ENCODE measurements around the gene CUBN. TPM values are rescaled to one million over a fixed set of nuclear protein-coding genes. Genes with fewer than 3 reads are reported as not detected.

CUBN gene
- total RNA-seq, 1 experiment from 2014 or later: 0.46 TPM

- TF ChIP-seq, protein P1, sequence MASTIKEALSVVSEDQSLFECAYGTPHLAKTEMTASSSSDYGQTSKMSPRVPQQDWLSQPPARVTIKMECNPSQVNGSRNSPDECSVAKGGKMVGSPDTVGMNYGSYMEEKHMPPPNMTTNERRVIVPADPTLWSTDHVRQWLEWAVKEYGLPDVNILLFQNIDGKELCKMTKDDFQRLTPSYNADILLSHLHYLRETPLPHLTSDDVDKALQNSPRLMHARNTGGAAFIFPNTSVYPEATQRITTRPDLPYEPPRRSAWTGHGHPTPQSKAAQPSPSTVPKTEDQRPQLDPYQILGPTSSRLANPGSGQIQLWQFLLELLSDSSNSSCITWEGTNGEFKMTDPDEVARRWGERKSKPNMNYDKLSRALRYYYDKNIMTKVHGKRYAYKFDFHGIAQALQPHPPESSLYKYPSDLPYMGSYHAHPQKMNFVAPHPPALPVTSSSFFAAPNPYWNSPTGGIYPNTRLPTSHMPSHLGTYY (CRISPR knock-in tag; IDR thresholded peaks at IDR 0.05): no peak
- TF ChIP-seq NR3C1 (CRISPR knock-in tag; conservative IDR thresholded peaks at IDR 0.05; ENCODE audit: low read depth) (no peak), EMX1 (CRISPR knock-in tag; IDR thresholded peaks at IDR 0.05) (no peak), ZNF512 (CRISPR knock-in tag; IDR thresholded peaks at IDR 0.05; ENCODE audit: borderline replicate concordance) (no peak), FOXP4 (CRISPR knock-in tag; IDR thresholded peaks at IDR 0.05) (no peak), MXD4 (CRISPR knock-in tag; IDR thresholded peaks at IDR 0.05; ENCODE audit: borderline replicate concordance) (no peak)
- TF ChIP-seq, protein P2, sequence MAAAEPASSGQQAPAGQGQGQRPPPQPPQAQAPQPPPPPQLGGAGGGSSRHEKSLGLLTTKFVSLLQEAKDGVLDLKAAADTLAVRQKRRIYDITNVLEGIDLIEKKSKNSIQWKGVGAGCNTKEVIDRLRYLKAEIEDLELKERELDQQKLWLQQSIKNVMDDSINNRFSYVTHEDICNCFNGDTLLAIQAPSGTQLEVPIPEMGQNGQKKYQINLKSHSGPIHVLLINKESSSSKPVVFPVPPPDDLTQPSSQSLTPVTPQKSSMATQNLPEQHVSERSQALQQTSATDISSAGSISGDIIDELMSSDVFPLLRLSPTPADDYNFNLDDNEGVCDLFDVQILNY (CRISPR knock-in tag; IDR thresholded peaks at IDR 0.05): no peak
- TF ChIP-seq, protein P3, sequence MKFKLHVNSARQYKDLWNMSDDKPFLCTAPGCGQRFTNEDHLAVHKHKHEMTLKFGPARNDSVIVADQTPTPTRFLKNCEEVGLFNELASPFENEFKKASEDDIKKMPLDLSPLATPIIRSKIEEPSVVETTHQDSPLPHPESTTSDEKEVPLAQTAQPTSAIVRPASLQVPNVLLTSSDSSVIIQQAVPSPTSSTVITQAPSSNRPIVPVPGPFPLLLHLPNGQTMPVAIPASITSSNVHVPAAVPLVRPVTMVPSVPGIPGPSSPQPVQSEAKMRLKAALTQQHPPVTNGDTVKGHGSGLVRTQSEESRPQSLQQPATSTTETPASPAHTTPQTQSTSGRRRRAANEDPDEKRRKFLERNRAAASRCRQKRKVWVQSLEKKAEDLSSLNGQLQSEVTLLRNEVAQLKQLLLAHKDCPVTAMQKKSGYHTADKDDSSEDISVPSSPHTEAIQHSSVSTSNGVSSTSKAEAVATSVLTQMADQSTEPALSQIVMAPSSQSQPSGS (CRISPR knock-in tag; IDR thresholded peaks at IDR 0.05; ENCODE audit: borderline replicate concordance, low read depth): no peak
Observed at GRCh38 chr10:17060289-17060688, 69.3 kb downstream of the CUBN start (continued).

DNA sequence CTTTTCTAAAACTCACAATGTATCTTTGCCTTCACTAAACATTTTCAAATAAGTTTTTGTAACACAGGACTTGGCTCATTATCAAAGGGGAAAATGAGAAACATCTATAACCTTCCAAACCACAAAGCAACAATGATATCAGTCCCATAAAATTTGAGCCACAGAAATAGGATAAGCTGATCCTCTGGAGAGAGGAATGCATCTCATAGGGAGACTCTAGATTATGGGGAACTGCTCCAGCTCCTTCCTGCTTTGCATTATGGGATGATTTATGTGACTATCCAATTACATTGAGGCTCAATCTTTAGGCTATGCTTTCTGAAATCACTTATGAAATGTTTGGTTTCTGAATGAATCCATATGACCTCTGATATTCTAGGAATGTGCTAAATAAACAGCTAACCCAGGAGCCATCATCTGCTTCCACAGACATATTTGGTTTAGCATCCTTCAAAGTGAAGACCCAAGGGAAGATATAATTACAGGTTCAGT is 70.4 kb downstream of the CUBN start:
- no peak for DNase-seq (ENCODE audit: low spot score)
- POLR2A ChIA-PET: no interaction called here
- H3K9me3 Mint-ChIP-seq: no peaks in the 10 kb centered on the region

GRCh38 chr10:17058093-17058492 is 71.5 kb downstream of the CUBN start:
- H3K36me3 Mint-ChIP-seq: no peaks in the 10 kb centered on the region; the same call in 1 of the 2 replicates
- no peak overlapping the region for H3K4me3 Mint-ChIP-seq
- ChIA-PET POLR2A (no interaction called here), CTCF (no interaction called here)
- no peaks in the 10 kb centered on the region for H3K27me3 Mint-ChIP-seq (ENCODE audit: low read depth)
- H3K9me3 Mint-ChIP-seq: peaks cover 7% of the 10 kb centered on the region
- no peak for ATAC-seq
- no peak for DNase-seq (ENCODE audit: low spot score)
- 0 out of 2 replicates have a peak, but pooled peaks cover under 1% of the 10 kb centered on the region for H3K4me1 Mint-ChIP-seq
- H3K27ac Mint-ChIP-seq: no peak overlapping the region
- TF ChIP-seq CREM (CRISPR knock-in tag; IDR thresholded peaks at IDR 0.05) (no peak), SOX15 (CRISPR knock-in tag; IDR thresholded peaks at IDR 0.05) (no peak), TEAD1 (CRISPR knock-in tag; IDR thresholded peaks at IDR 0.05) (no peak), ZBTB21 (CRISPR knock-in tag; IDR thresholded peaks at IDR 0.05; ENCODE audit: borderline replicate concordance) (no peak), JUN (CRISPR knock-in tag; IDR thresholded peaks at IDR 0.05) (no peak)
- TF ChIP-seq, protein P1 (CRISPR knock-in tag; IDR thresholded peaks at IDR 0.05): no peak
- TF ChIP-seq, protein P4, sequence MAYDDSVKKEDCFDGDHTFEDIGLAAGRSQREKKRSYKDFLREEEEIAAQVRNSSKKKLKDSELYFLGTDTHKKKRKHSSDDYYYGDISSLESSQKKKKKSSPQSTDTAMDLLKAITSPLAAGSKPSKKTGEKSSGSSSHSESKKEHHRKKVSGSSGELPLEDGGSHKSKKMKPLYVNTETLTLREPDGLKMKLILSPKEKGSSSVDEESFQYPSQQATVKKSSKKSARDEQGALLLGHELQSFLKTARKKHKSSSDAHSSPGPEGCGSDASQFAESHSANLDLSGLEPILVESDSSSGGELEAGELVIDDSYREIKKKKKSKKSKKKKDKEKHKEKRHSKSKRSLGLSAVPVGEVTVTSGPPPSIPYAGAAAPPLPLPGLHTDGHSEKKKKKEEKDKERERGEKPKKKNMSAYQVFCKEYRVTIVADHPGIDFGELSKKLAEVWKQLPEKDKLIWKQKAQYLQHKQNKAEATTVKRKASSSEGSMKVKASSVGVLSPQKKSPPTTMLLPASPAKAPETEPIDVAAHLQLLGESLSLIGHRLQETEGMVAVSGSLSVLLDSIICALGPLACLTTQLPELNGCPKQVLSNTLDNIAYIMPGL (CRISPR knock-in tag; IDR thresholded peaks at IDR 0.05): no peak
- TF ChIP-seq, protein P5, sequence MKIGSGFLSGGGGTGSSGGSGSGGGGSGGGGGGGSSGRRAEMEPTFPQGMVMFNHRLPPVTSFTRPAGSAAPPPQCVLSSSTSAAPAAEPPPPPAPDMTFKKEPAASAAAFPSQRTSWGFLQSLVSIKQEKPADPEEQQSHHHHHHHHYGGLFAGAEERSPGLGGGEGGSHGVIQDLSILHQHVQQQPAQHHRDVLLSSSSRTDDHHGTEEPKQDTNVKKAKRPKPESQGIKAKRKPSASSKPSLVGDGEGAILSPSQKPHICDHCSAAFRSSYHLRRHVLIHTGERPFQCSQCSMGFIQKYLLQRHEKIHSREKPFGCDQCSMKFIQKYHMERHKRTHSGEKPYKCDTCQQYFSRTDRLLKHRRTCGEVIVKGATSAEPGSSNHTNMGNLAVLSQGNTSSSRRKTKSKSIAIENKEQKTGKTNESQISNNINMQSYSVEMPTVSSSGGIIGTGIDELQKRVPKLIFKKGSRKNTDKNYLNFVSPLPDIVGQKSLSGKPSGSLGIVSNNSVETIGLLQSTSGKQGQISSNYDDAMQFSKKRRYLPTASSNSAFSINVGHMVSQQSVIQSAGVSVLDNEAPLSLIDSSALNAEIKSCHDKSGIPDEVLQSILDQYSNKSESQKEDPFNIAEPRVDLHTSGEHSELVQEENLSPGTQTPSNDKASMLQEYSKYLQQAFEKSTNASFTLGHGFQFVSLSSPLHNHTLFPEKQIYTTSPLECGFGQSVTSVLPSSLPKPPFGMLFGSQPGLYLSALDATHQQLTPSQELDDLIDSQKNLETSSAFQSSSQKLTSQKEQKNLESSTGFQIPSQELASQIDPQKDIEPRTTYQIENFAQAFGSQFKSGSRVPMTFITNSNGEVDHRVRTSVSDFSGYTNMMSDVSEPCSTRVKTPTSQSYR (CRISPR knock-in tag; IDR thresholded peaks at IDR 0.05): no peak

More for the DNA sequence above, 70.4 kb downstream of the CUBN start:
- Mint-ChIP-seq H3K27me3 (ENCODE audit: low read depth) (no peaks in the 10 kb centered on the region), H3K36me3 (no peaks in the 10 kb centered on the region), H3K4me3 (no peak overlapping the region), H3K27ac (no peak overlapping the region), H3K4me1 (peaks cover 5% of the 10 kb centered on the region)
- TF ChIP-seq, protein P6, sequence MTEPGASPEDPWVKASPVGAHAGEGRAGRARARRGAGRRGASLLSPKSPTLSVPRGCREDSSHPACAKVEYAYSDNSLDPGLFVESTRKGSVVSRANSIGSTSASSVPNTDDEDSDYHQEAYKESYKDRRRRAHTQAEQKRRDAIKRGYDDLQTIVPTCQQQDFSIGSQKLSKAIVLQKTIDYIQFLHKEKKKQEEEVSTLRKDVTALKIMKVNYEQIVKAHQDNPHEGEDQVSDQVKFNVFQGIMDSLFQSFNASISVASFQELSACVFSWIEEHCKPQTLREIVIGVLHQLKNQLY (CRISPR knock-in tag; IDR thresholded peaks at IDR 0.05): no peak
- TF ChIP-seq, protein P7, sequence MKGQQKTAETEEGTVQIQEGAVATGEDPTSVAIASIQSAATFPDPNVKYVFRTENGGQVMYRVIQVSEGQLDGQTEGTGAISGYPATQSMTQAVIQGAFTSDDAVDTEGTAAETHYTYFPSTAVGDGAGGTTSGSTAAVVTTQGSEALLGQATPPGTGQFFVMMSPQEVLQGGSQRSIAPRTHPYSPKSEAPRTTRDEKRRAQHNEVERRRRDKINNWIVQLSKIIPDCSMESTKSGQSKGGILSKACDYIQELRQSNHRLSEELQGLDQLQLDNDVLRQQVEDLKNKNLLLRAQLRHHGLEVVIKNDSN (CRISPR knock-in tag; IDR thresholded peaks at IDR 0.05): no peak
- no peak for TF ChIP-seq NFATC4 (CRISPR knock-in tag; IDR thresholded peaks at IDR 0.05)
- CTCF ChIA-PET: interaction anchor here (1.0 kb wide), 1 partner anchor 171 kb away, joined by 4 read pairs; no protein-coding TSS in a partner anchor
- ATAC-seq: no peak

Data from WTC11 (cell line).